GM12872 (cell line): ENCODE data around the gene SLX4IP.

Experiments used
- TF ChIP-seq, protein P1 (sequence below): IDR thresholded peaks from 3 replicates; pipeline ENCODE4 v1.5.1; 2011; ENCODE audit warnings: low read depth, mild to moderate bottlenecking, low read length, moderate library complexity; ENCODE audit not compliant: insufficient read depth

The SLX4IP gene

DNA sequence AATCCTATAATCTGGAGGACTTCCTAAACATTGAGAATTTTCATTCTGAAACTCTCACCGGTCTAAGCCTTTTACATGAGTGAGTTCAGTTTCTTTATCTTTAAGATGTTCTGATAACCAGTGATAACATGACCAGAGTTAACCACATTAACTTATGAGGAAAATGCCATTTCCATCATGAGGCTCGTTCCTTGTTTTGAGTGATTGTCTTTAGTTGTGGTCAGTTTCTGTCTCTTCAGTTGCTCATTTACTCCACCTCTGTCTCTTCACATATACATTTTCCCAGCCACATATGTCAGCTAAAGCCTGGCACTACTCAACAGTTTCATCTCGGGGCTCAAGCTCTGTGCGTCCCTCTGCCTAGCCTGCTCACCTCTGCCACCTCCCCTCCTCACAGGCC, 168.3 kb downstream of the SLX4IP start:
- TF ChIP-seq, protein P1, sequence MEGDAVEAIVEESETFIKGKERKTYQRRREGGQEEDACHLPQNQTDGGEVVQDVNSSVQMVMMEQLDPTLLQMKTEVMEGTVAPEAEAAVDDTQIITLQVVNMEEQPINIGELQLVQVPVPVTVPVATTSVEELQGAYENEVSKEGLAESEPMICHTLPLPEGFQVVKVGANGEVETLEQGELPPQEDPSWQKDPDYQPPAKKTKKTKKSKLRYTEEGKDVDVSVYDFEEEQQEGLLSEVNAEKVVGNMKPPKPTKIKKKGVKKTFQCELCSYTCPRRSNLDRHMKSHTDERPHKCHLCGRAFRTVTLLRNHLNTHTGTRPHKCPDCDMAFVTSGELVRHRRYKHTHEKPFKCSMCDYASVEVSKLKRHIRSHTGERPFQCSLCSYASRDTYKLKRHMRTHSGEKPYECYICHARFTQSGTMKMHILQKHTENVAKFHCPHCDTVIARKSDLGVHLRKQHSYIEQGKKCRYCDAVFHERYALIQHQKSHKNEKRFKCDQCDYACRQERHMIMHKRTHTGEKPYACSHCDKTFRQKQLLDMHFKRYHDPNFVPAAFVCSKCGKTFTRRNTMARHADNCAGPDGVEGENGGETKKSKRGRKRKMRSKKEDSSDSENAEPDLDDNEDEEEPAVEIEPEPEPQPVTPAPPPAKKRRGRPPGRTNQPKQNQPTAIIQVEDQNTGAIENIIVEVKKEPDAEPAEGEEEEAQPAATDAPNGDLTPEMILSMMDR: no peak

DNA sequence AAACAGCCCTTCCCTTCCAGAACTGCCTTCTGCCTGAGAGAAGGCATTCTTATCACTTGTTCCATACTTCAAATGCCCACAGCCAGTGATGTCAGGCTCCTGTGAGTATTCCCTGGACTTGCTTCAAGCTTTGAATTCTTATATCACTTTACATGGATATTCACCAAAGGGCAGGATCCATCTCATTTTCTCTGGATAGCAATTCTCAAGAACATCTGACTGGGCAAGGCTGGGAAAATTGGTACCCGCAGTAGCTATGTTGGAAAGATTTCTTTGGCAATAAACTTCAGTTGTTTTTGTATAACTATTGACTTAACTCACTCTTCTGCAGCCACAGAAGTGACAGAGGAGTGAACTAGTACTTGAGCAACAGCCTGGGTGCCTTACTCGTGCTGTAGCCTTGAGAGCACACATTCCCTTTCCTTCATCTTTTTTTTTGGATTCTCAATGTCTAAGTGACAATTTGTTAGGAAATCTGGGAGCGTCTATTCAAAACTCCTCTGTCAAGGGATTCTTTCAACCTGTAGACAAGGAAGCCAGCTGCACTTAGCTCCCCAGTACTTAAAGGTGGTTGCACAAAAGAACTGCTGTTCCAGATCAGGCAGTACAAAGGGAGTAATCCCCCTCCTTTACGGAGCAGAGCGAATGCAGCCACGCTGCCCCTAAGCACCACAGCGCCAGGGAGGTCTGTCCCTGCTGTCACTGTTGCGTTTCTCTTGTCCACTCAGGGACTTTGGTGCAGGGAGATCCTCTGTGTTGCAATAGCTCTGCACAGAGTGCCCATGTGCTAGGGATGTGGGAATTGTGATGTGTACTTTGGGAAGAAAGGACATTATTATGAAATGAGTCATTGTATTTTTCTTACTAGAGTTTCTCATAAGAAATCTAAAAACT, 169.1 kb downstream of the SLX4IP start:
- TF ChIP-seq, protein P1: no peak

DNA sequence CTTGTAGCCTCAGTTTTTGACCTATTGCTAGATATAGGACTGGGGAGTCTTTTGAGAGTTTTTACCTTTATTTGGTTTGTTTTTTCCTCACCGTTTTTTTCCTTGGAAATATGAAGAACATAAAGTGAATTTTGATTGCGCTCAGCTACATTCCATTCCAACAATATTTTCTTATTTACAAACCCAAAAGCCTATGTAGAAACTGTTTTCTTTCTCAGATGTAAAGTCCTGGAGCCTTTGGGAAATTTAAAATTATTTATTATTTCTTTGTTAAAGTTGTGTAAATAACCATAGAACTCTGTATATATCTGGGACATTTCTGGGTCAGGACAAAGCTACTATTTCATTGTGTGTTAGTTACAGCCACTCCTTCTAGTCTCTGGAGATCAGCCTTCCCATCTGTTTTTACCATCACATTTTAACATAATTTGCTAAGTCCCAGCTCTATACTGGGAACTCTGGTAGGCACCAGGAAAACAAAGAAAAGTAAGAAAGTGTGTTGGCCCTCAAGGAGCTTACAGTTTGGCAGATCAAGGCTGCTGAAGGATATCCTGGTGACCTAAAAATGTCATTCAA, 169.8 kb downstream of the SLX4IP start:
- TF ChIP-seq, protein P1: no peak

DNA sequence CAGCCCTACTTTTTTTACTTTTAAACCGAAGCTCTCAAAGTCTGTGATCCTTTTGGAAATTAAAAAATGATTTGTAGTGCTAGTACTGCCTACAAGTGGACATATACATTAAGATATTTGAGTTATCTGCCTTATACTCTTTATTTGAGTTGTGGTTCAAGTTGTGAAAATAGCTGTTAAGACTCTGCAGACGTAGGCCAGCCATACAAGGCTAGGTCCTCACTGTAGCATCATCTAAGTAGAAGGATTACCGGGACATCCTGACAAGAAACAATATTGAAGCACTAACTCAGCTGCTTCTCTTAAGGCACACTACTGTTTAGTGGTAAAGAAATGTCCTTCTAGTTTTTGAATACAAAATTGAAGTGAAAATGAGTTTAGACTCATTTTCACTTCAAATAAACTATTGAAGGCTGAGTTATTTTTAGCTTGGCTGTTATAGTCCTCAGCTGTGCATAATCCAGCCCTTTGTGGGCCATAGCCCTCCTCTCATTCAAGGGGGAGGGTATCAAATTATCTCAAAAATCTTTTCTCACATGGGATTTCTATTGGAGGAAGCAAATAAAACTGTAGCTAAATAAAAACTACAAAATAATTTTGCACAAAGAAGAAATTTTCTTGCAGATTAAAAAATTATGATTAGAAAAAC, 170.6 kb downstream of the SLX4IP start:
- TF ChIP-seq, protein P1: no peak

DNA sequence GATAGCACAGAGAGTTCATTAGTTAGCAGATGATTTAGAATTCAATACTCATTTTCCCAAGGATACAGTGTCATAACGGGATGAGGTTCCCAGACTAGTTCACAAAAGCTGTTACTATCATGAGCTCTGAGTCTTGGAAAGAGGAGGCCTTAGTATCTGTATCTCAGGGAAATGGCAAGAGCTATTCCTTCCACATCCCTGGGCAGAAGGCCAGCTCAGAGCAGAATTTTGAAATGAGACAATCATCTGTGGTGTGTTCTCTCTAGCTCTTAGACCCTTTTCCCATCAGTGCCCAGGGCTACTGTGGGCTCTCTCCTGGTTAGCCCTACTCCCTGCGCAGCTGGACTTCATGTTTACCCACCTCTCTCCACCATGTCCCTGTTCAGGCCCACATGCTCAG, 174.2 kb downstream of the SLX4IP start:
- TF ChIP-seq, protein P1: no peak

DNA sequence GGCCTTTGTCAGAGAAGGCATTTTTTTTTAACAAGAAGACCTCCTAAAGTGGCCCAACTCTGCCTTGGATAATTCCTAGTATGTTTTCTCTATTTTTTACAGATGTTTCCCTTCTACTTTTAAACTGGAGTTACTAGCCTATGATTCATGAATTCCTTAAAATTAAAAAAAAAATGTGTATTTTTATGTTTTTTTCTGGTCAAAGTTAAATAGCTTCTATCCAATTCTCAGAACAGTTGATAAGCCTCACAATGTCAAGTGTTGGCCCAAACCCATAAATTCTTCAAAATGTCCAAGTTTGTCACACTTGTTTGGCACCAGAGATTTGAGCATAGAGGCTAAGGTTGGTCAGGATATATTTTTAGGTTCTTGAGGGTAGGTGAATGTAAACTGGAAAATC, 174.7 kb downstream of the SLX4IP start:
- TF ChIP-seq, protein P1: no peak

DNA sequence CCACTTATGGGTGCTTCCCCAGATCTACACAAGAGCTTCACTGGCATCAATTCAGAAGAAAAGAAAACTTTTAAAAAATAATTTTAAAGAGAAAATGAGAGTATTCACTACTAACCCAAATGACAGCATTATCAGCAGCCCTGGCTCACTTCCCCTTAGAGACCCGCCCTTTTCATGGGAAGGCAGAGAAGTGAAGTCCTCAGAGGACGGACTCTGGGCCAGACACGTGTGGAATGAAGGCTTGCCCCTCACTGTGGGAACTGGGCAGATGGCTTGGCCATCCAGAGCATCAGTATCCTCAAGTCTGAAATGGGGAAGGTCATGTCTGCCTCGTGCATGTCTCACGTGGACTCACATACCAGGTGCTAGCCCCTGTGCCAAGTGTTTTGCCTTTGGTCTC, 175.1 kb downstream of the SLX4IP start:
- TF ChIP-seq, protein P1: no peak
